ENCODE measurements around the gene MLLT3.

Gene MLLT3

GRCh38 chr9:20395651-20396050, 226.6 kb downstream of the MLLT3 start:
- Histone ChIP-seq H3K27me3 (replicated peaks; ENCODE audit: insufficient read depth, low read length) (no peaks in the 10 kb centered on the region), H3K9me2 (replicated peaks; ENCODE audit: insufficient read depth, low read length) (no peaks in the 10 kb centered on the region), H3K9me3 (replicated peaks; ENCODE audit: insufficient read depth, low read length) (no peaks in the 10 kb centered on the region), H3K4me1 (ENCODE audit: low read length) (no peaks in the 10 kb centered on the region), H4K20me1 (ENCODE audit: insufficient read depth, low read length) (no peaks in the 10 kb centered on the region), H3K27ac (ENCODE audit: low read length) (no peak overlapping the region), H3K79me2 (ENCODE audit: low read length) (no peaks in the 10 kb centered on the region), H3K4me3 (ENCODE audit: low read length) (no peak overlapping the region), H3K36me3 (replicated peaks; ENCODE audit: insufficient read depth, low read length) (no peaks in the 10 kb centered on the region), H3K4me2 (ENCODE audit: low read depth, low read length) (no peak overlapping the region), H3K9ac (ENCODE audit: low read length) (no peak overlapping the region), H3F3A (ENCODE audit: insufficient read depth, low read length) (no peaks in the 10 kb centered on the region), H2AFZ (ENCODE audit: low read length) (no peak overlapping the region)
- DNase-seq: no peak
- TF ChIP-seq EZH2phosphoT487 (IDR thresholded peaks at IDR 0.05; ENCODE audit: low read length) (no peak), CTCF (IDR thresholded peaks at IDR 0.05; ENCODE audit: low read length) (no peak)

- Histone ChIP-seq H4K20me1 (ENCODE audit: insufficient read depth, low read length) (no peaks in the 10 kb centered on the region), H2AFZ (ENCODE audit: low read length) (no peak overlapping the region), H3K27ac (ENCODE audit: low read length) (no peak overlapping the region), H3K9me3 (replicated peaks; ENCODE audit: insufficient read depth, low read length) (no peaks in the 10 kb centered on the region), H3K4me1 (ENCODE audit: low read length) (no peaks in the 10 kb centered on the region), H3K4me2 (ENCODE audit: low read depth, low read length) (no peak overlapping the region), H3K36me3 (replicated peaks; ENCODE audit: insufficient read depth, low read length) (no peaks in the 10 kb centered on the region), H3K27me3 (replicated peaks; ENCODE audit: insufficient read depth, low read length) (no peaks in the 10 kb centered on the region), H3K4me3 (ENCODE audit: low read length) (no peak overlapping the region), H3K9me2 (replicated peaks; ENCODE audit: insufficient read depth, low read length) (no peaks in the 10 kb centered on the region), H3F3A (ENCODE audit: insufficient read depth, low read length) (no peaks in the 10 kb centered on the region), H3K79me2 (ENCODE audit: low read length) (no peaks in the 10 kb centered on the region), H3K9ac (ENCODE audit: low read length) (no peak overlapping the region)
- TF ChIP-seq CTCF (IDR thresholded peaks at IDR 0.05; ENCODE audit: low read length): no peak
- TF ChIP-seq EZH2phosphoT487 (IDR thresholded peaks at IDR 0.05; ENCODE audit: low read length): no peak
- TF ChIP-seq EZH2 (optimal IDR thresholded peaks at IDR 0.05; ENCODE audit: low read depth, low read length): no peak
- no peak for DNase-seq
Measured at GRCh38 chr9:20394969-20395368, 227.3 kb downstream of the MLLT3 start.

GRCh38 chr9:20391208-20391607, 231.1 kb downstream of the MLLT3 start:
- DNase-seq: no peak
- Histone ChIP-seq H3F3A (ENCODE audit: insufficient read depth, low read length) (no peaks in the 10 kb centered on the region), H3K9me2 (replicated peaks; ENCODE audit: insufficient read depth, low read length) (no peaks in the 10 kb centered on the region), H3K4me2 (ENCODE audit: low read depth, low read length) (no peak overlapping the region), H3K36me3 (replicated peaks; ENCODE audit: insufficient read depth, low read length) (no peaks in the 10 kb centered on the region), H2AFZ (ENCODE audit: low read length) (no peak overlapping the region), H3K27ac (ENCODE audit: low read length) (no peak overlapping the region), H3K79me2 (ENCODE audit: low read length) (no peaks in the 10 kb centered on the region), H3K27me3 (replicated peaks; ENCODE audit: insufficient read depth, low read length) (no peaks in the 10 kb centered on the region), H3K9me3 (replicated peaks; ENCODE audit: insufficient read depth, low read length) (no peaks in the 10 kb centered on the region), H3K4me3 (ENCODE audit: low read length) (no peak overlapping the region), H3K9ac (ENCODE audit: low read length) (no peak overlapping the region), H4K20me1 (ENCODE audit: insufficient read depth, low read length) (no peaks in the 10 kb centered on the region), H3K4me1 (ENCODE audit: low read length) (no peaks in the 10 kb centered on the region)
- TF ChIP-seq CTCF (IDR thresholded peaks at IDR 0.05; ENCODE audit: low read length): no peak
- TF ChIP-seq EZH2 (optimal IDR thresholded peaks at IDR 0.05; ENCODE audit: low read depth, low read length): no peak
- no peak for TF ChIP-seq EZH2phosphoT487 (IDR thresholded peaks at IDR 0.05; ENCODE audit: low read length)

Measured in MM.1S (cell line).